ENCODE data around the gene LHCGR.

DNA sequence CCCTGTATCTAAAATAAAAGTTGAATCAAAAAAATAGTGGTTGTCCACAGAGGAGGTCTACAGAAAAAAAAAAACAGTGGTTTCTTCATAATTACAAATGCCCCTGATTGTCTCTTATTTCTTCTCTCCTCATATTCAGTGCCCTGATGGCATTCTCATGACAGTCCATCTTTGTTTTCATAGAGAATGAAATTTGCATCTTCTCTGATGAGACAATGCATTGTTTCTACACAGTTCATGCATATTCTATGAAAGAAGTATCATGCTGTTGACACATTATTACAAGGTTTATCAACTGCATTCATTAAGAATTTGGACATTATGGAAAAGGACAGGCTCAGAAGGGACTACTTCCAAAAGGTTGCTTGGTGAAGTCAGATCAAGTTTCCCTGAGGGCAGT is 59.5 kb downstream of the LHCGR start:
- TF ChIP-seq, protein P1, sequence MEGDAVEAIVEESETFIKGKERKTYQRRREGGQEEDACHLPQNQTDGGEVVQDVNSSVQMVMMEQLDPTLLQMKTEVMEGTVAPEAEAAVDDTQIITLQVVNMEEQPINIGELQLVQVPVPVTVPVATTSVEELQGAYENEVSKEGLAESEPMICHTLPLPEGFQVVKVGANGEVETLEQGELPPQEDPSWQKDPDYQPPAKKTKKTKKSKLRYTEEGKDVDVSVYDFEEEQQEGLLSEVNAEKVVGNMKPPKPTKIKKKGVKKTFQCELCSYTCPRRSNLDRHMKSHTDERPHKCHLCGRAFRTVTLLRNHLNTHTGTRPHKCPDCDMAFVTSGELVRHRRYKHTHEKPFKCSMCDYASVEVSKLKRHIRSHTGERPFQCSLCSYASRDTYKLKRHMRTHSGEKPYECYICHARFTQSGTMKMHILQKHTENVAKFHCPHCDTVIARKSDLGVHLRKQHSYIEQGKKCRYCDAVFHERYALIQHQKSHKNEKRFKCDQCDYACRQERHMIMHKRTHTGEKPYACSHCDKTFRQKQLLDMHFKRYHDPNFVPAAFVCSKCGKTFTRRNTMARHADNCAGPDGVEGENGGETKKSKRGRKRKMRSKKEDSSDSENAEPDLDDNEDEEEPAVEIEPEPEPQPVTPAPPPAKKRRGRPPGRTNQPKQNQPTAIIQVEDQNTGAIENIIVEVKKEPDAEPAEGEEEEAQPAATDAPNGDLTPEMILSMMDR (IDR thresholded peaks at IDR 0.05; ENCODE audit: low read depth, low read length, poor library complexity, severe bottlenecking) = no peak
- no peak for TF ChIP-seq EZH2phosphoT487 (IDR thresholded peaks at IDR 0.05; ENCODE audit: borderline replicate concordance, low read length)

Measured in DOHH2 (cell line).